Central memory CD4-positive, alpha-beta T cell (primary cell): Measurements from ENCODE around the gene NDNF.

Experiments used
- DNase-seq: peaks from one replicate; pipeline ENCODE4 v3.0.0; 2022

Gene NDNF

DNA sequence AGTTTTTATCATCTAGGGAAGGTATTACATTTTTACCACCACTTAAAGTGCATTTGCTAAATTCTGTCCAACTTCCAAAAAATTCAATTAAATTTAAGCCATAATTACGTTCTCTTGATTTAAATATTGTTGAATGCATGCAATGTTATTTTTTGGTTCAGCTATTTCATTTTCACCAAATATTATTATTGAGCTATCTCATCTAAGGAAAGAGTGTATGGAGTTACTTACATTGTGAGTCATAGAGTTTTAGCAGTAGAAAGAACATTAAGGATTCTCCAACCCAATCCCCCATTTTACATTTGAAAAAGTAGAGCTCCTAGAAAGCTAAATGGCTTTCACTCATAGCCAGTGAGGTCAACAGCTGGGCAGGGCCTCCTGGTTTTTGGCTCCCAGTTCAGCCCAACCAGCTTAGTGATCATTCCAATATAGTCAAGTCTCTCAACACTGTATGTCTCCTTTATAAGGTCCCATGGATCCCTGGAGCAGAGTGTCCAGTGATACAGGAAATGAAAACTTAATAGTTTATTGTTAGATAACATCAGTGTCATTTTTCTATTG is 60.5 kb downstream of the NDNF start:
- DNase-seq: no peak

GRCh38 chr4:121011138-121011537 is 61.2 kb downstream of the NDNF start:
- DNase-seq: no peak

DNA sequence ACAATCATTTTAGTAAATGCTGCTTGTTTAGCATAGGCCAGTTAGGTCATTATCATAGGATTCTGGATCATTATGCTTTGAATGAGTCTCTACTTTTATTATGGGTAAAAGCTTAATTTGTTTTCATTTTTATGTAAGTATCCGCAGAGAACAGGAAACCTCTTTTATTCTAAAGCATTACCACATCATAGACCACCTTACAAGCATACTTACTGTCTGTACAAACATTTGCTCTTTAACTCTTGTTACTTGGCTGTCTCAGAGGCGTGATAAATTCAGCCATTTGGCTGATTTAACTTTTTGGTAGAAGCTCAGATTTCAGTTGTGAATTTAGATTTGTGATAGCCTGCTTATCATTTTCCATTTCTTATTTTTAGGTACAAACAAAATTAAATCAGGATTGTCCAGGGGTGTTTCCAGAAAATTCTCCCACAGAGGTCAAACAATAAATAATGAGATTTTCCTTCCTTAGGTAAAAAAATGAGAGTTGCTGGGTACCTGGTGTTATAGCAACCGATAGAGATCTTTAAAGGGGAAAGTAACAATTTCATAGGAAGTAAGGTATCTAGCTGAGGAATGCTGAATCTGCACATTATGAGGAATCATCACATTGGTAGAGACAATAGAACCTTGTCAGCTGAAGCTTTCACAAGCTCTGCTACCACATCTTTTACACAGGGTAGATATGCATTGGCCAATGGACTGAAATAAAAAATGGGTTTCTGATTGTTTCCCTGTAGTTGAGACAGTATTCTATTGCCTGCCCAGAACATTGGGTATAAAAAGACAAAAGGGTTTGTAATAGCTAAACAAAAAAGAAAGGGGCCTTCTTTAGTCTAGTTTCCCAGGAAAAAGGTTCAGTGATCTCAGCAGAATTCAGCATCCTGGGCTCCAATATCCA is 62.5 kb downstream of the NDNF start:
- peak; percentile 20 for DNase-seq

DNA sequence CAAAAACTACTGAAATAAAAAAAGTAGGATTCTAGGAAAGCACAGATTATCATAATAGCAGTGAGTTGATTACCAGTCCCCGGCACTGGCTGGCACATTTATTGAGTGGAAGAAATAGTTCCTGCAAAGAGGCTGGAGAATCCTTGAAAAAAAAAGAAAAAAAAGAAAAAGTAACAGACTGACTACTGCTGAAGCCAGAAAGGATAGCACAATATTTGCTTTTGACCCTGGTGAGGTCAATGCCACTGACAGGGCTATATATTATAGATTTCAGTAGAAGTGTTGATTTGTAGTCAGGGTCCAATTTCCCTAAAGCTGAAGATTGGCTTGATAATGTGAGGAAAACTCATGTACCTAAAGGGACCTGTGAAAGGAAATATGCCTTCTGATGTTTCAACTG is 64.7 kb downstream of the NDNF start:
- DNase-seq: no peak

GRCh38 chr4:121003863-121004262 is 68.5 kb downstream of the NDNF start:
- no peak for DNase-seq

- DNase-seq: no peak
These were observed 76.9 kb downstream of the NDNF start for GRCh38 chr4:120995266-120996010.

DNA sequence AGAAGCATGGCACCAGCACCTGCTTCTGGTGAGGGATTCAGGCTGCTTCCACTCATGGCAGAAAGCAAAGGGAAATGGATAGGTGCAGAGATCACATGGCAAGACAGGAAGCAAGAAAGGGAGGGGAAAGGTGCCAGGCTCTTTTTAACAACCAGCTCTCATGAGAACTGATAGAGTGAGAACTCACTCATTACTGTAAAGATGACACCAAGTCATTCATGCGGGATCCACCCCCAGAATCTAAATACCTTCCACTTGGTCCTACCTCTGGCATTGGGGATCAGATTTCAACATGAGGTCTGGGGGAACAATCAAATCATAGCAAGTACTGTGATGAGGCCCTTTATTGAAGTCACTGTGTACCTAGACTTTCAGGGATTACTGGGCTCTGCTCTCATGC is 77.8 kb downstream of the NDNF start:
- no peak for DNase-seq

- no peak for DNase-seq
These were observed 80.5 kb downstream of the NDNF start for GRCh38 chr4:120991885-120992284.

GRCh38 chr4:120990246-120990645 is 82.1 kb downstream of the NDNF start:
- DNase-seq: no peak
